GM21723 (cell line): ENCODE results near the gene COX7B.
"Not testable (repeated sequence)": the region's sequence is repeated elsewhere in the genome, so short reads cannot be mapped to it uniquely, and the experiment has no call there.

Experiments
- ATAC-seq: cut with Tn5 transposase; IDR thresholded peaks from one replicate; pipeline ENCODE4 v1.9.1; 2021; ENCODE audit warnings: mild to moderate bottlenecking, moderate library complexity; ENCODE audit not compliant: unreplicated experiment

COX7B gene

GRCh38 chrX:77945031-77945430 is 45.8 kb downstream of the COX7B start:
- ATAC-seq = not testable (repeated sequence)

GRCh38 chrX:77945910-77946545 is 46.8 kb downstream of the COX7B start:
- ATAC-seq = no peak

- no peak for ATAC-seq
Measured at GRCh38 chrX:77946571-77946970, 47.3 kb downstream of the COX7B start.

GRCh38 chrX:77949840-77950239 is 50.6 kb downstream of the COX7B start:
- ATAC-seq = no peak

GRCh38 chrX:77952173-77952572 is 52.9 kb downstream of the COX7B start:
- ATAC-seq = no peak

GRCh38 chrX:77953302-77953701 is 54.0 kb downstream of the COX7B start:
- ATAC-seq = no peak

GRCh38 chrX:77953708-77954107 is 54.4 kb downstream of the COX7B start:
- ATAC-seq = no peak
